ENCODE measurements around the gene RAB8B.
A peak's percentile ranks its signal among the peaks of the same experiment; 100 is the strongest.

Gene RAB8B

DNA sequence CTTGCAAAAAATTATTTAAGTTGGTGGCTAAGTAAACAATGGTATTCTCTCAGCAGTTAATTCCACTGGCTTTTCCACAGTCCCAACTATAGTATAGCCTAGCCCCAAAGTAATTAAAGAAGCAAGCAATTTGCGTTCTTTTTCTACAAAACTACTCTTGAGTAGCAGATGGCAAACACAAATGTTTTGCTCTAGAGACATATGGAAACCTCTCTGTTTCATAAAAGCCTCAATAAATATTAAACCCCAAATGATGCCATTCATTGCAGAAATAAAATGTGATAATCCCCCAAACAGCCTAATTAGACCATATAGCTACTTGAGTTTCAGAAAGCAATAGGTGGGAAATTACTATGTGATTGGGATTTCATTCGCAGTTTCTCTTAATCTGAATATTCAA lies 8.7 kb upstream of the RAB8B start:
- DNase-seq (ENCODE audit: low read depth) = no peak
- H3K4me3 ChIP-seq (ENCODE audit: low read length) = no peak overlapping the region
- TF ChIP-seq, protein P1, sequence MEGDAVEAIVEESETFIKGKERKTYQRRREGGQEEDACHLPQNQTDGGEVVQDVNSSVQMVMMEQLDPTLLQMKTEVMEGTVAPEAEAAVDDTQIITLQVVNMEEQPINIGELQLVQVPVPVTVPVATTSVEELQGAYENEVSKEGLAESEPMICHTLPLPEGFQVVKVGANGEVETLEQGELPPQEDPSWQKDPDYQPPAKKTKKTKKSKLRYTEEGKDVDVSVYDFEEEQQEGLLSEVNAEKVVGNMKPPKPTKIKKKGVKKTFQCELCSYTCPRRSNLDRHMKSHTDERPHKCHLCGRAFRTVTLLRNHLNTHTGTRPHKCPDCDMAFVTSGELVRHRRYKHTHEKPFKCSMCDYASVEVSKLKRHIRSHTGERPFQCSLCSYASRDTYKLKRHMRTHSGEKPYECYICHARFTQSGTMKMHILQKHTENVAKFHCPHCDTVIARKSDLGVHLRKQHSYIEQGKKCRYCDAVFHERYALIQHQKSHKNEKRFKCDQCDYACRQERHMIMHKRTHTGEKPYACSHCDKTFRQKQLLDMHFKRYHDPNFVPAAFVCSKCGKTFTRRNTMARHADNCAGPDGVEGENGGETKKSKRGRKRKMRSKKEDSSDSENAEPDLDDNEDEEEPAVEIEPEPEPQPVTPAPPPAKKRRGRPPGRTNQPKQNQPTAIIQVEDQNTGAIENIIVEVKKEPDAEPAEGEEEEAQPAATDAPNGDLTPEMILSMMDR (IDR thresholded peaks at IDR 0.05; ENCODE audit: insufficient read depth, low read depth, low read length, missing control alignments) = no peak

DNA sequence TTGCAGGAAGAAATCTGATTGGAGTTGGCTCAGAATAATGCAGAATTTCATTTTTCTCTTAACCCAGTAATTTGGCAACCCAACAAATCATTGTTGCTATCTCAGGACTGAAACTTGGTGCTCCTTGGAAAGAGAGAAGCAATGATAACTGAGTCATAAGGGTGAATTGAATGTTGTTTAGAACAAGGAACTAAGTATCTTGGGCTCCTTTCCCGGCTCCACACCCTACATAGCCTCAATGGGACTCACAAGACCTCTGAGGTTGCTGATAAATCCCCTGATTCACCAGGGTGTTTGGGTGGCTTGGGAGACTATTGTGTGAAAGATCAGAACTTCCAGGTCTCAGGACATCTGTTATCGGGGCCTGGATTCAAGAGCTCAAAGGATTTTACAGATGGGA lies 7.8 kb upstream of the RAB8B start:
- H3K4me3 ChIP-seq (ENCODE audit: low read length) = no peak overlapping the region
- TF ChIP-seq, protein P1 (IDR thresholded peaks at IDR 0.05; ENCODE audit: insufficient read depth, low read depth, low read length, missing control alignments) = no peak
- peak; percentile 77 for DNase-seq (ENCODE audit: low read depth)

DNA sequence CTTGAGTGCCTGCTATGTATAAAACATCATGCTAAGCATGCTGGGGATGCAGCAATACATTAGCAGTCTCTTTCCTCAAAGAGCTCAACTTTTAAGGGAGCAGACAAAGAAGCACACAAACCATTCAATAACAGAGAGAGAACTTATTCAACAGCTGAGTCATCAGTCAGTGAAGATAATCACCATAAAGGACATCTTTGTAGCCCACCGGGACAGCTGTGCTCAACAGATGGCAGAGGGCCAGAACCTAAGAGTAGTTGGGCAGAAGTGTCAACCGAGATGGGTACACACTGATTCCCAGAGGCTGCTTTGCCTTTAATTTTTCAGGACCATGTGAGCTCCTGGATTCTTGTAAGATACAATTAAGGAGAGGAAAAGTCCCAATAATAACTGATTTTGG lies 4.2 kb upstream of the RAB8B start:
- H3K4me3 ChIP-seq (ENCODE audit: low read length) = no peak overlapping the region
- no peak for DNase-seq (ENCODE audit: low read depth)
- TF ChIP-seq, protein P1 (IDR thresholded peaks at IDR 0.05; ENCODE audit: insufficient read depth, low read depth, low read length, missing control alignments) = no peak

DNA sequence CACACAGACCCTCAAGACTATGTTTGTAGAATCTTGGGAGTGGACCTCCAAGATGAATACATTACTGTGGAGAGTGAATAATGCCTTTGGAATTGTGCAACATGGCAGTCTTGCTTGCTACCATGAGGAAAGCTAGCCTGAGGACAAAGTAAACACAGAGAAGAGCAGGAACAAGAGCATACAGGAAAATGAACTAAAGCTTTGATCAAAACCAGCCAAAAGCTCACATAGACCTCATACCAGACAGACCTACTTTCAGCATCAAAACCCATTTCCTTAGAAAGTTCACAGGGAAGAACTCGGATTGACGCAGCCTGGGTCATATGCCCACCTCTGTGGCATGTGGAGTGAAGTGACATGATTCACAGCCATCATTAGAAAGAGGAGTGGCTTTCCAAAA lies 3.3 kb upstream of the RAB8B start:
- peak; percentile 96 for DNase-seq (ENCODE audit: low read depth)
- no peak overlapping the region for H3K4me3 ChIP-seq (ENCODE audit: low read length)
- TF ChIP-seq, protein P1 (IDR thresholded peaks at IDR 0.05; ENCODE audit: insufficient read depth, low read depth, low read length, missing control alignments) = no peak

DNA sequence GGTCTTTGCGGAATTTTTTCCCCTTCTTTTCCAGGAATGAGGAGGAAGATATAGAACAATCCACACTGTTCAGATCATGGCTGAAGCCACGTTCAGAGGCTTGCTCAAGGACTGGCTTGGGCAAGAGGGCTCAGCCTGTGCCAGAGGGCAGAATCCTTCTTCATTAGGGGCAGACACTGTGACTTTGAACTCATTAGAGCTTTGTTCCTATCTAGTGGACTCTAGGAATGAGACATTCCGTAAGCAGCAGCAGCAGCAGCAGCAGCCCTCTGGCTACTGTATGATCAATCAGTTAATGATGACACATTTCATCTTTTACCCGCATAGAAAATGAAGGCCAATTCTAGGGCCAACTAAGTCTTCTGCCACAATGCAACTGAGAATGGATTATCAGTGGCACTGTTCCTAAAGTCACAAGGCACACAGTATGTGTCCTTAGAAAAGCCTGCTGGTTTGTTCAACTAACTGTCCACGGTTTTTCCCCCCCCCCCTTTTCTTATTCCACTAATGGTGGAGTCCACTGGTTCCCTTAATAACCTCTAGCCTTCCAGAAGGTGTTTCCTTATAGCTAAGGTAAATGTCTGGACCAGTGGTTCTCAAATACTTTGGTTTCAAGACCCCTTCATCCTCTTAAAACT lies 1.7 kb upstream of the RAB8B start:
- H3K4me3 ChIP-seq (ENCODE audit: low read length) = no peak overlapping the region
- TF ChIP-seq, protein P1 (IDR thresholded peaks at IDR 0.05; ENCODE audit: insufficient read depth, low read depth, low read length, missing control alignments) = no peak
- DNase-seq (ENCODE audit: low read depth) = no peak

DNA sequence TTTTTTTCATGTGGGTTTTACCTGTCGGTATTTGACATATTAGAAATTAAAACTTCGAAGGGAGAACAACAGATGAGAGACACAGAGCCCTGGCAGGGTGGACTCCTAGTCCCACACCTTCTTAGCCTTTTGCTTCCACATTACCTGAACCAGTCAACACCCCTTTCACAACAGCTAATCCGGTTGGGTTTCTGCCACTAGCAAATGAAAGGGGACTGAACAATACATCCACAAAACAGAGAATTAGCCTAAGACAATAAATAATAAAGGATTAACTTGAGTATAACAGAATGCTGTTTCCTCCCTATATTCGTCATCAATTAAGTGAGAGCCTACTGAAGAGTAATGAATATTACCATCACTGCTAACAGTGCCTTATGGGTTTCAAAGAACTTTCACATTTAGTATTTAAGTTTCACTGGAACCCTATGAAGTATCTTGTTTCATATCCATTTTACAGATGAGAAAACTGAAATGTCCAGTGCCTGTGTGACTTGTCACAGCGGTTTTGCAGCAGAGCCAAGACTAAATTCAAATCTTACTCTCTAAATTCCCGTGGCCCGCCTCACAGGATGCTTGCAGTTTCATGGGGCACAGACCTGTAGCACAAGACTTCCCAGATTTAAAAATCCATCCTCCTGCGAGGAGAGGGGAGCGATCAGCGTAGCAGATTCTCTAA lies 1.0 kb upstream of the RAB8B start:
- TF ChIP-seq, protein P1 (IDR thresholded peaks at IDR 0.05; ENCODE audit: insufficient read depth, low read depth, low read length, missing control alignments) = no peak
- DNase-seq (ENCODE audit: low read depth) = no peak
- peak overlapping the region; percentile 59 for H3K4me3 ChIP-seq (ENCODE audit: low read length)

Measured in epithelial cell of esophagus (primary cell).